Fibroblast of pulmonary artery (primary cell): ENCODE data around the gene NAV3.
A peak's percentile ranks its signal among the peaks of the same experiment; 100 is the strongest.

Experiments
- DNase-seq: peaks from one replicate; pipeline ENCODE4 v3.0.0-alpha.2; 2010; ENCODE audit warnings: low read depth
- H3K4me3 ChIP-seq: replicated peaks from 2 replicates; pipeline ENCODE4 v1.5.1; 2011; ENCODE audit warnings: low read depth, mild to moderate bottlenecking, control low read depth, low read length, moderate library complexity
- TF ChIP-seq, protein P1 (sequence below): IDR thresholded peaks from 2 replicates; pipeline ENCODE4 v1.5.1; 2011; ENCODE audit warnings: mild to moderate bottlenecking, control low read depth, low read length, inconsistent platforms; ENCODE audit errors: missing control alignments

The NAV3 gene

DNA sequence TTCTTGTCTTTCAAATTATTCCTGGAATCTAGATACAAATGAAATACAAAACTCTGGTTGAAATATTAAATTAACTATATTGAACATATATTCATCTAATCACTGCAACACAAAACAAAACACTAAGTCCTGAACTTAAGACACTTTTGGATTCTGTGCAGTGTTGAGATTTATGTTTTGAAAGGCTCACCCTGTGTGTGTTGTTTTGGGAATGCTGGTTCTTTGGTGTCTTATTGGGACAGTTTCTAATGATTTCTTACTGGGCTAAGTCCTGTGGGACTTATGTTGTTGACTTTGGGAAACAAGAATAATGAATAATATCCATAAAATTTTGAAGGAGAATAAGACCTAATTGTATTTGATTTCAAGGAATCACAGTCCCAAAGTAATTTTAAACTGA, 153.2 kb downstream of the NAV3 start:
- TF ChIP-seq, protein P1, sequence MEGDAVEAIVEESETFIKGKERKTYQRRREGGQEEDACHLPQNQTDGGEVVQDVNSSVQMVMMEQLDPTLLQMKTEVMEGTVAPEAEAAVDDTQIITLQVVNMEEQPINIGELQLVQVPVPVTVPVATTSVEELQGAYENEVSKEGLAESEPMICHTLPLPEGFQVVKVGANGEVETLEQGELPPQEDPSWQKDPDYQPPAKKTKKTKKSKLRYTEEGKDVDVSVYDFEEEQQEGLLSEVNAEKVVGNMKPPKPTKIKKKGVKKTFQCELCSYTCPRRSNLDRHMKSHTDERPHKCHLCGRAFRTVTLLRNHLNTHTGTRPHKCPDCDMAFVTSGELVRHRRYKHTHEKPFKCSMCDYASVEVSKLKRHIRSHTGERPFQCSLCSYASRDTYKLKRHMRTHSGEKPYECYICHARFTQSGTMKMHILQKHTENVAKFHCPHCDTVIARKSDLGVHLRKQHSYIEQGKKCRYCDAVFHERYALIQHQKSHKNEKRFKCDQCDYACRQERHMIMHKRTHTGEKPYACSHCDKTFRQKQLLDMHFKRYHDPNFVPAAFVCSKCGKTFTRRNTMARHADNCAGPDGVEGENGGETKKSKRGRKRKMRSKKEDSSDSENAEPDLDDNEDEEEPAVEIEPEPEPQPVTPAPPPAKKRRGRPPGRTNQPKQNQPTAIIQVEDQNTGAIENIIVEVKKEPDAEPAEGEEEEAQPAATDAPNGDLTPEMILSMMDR, result no peak
- no peak for DNase-seq
- no peak overlapping the region for H3K4me3 ChIP-seq

DNA sequence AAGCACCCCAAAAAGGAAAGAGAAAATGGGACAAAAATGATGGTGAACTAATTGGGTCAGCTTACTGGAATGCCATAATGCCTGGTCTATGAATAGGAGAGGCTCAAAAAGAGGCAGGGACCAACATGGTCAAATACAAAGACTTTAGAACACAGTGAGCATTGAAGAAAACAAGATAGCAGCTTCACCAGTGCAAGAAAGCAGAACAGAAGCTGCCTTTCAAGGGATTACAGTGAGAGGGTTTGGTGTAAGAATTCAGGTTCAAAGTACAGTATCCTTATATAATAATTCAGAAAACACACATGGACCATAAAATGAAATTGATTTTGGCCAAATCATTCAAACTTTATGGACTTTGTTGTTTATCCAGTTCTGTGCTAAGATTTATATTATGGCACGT, 162.1 kb downstream of the NAV3 start:
- DNase-seq, result no peak
- TF ChIP-seq, protein P1, result no peak
- H3K4me3 ChIP-seq, result no peak overlapping the region

DNA sequence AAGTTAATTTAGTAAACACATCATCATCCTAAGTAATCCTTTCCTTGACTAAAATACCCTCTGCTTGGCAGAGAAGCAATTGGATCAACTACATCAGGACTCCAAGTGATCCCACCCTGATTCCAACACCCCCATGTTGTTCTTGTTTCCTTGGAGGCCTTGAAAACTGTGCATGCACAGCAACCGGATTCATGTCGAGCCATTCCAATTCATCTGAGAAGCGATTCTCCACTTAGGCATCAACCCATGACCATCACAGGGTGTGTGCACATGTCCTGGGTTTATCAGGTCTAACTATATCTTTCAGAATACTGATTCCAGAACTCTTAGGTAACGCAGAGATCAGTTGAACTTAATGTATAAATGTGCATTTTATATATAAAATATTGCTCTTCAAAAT, 163.0 kb downstream of the NAV3 start:
- TF ChIP-seq, protein P1, result no peak

DNA sequence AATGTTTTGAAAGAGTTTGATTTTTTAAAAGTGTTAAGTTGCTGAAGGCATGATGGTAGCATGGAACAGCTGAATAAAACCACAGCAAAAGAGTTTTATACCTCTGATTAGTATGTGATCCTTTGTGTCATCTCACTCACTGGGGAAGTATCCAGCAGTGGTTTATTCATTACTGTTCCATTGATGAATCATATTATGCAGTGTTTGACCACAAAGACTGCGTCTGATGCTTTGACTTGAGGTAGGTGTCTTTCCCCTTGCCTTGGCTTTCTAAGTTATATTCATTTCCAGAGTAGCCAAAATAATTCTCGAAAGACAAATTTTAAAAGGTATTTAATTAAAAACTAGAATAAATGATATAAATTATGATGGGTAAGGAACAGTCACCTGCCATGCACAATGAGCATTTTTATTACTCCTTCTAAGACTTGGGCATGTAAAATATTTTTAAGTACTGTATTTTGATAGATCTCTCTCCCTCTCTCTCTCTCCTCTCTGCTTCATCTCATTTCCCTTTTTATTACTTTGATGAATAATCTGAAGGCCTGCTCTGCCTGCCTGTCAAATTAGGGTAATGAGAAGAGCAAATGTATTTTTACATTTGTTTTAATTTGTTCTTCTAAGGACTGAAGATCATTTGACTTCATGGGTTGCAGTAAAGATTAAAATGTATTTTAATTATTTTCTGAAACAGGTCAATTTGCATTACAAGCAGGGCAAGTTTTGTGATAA, 164.9 kb downstream of the NAV3 start:
- peak; percentile 38 for DNase-seq
- no peak overlapping the region for H3K4me3 ChIP-seq
- TF ChIP-seq, protein P1, result no peak

More for the DNA sequence above, 163.0 kb downstream of the NAV3 start:
- no peak overlapping the region for H3K4me3 ChIP-seq
- DNase-seq, result no peak

DNA sequence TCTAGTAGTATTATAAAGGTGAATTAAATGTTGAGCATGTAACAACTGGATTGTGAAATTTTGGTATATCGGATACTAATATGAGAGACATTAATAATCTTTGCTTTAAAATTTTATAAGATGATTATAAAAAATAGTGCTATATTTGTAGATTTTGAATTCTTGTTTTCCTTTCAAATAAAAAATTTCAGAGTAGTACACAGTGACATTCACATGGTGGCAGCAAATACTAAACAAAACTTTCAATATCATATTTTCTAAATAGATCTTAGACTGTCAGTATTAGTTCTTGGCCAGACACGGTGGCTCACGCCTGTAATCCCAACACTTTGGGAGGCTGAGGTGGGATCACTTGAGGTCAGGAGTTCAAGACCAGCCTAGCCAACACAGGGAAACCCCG, 166.0 kb downstream of the NAV3 start:
- H3K4me3 ChIP-seq, result no peak overlapping the region
- TF ChIP-seq, protein P1, result no peak
- DNase-seq, result no peak

DNA sequence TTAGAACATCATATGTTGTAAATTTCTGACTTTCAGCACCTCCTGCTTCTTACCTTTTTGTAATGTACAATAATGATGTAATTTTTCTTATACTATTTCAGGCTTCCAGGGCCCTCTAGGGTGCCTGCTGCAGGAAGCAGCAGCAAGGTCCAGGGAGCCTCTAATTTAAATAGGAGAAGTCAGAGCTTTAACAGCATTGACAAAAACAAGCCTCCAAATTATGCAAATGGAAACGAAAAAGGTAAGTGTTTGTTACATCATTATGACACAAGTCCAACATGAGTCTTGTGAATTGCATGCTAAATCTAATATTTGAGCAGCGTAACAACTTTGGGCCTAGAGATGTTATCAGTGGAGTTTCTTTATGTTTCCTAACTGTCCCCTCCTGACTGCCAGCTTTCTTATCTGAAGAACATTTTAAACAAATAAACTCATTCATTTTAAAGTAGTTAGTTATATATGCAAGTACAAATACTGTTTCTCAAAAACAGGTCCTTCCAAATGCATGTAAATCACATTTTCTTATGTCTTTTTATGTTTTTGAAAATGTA, 167.6 kb downstream of the NAV3 start:
- no peak for DNase-seq
- H3K4me3 ChIP-seq, result no peak overlapping the region
- TF ChIP-seq, protein P1, result no peak
